Esophagus (tissue), 2 donors: ENCODE data around the gene ATXN2. TPM values are rescaled to one million over a fixed set of nuclear protein-coding genes. Genes with fewer than 3 reads are reported as not detected.

Experiments used
- H3K27ac ChIP-seq, 2 donors: one replicate each; pipeline ENCODE4 v1.5.1; 2013; ENCODE audit warnings: low read depth in 2 of 2, mild to moderate bottlenecking in 2 of 2, inconsistent platforms in 1 of 2, low read length in 1 of 2, moderate library complexity in 1 of 2
- H3K27me3 ChIP-seq, 2 donors: one replicate each; pipeline ENCODE4 v1.6.1; 2013; ENCODE audit warnings: low read length in 2 of 2, control low read depth in 1 of 2, mild to moderate bottlenecking in 1 of 2; ENCODE audit not compliant: insufficient read depth in 2 of 2, control insufficient read depth in 1 of 2
- H3K36me3 ChIP-seq, 2 donors: one replicate each; pipeline ENCODE4 v1.6.1; 2013; ENCODE audit warnings: low read length in 1 of 2; ENCODE audit not compliant: control insufficient read depth in 2 of 2, insufficient read depth in 2 of 2
- H3K4me1 ChIP-seq, 2 donors: one replicate each; pipeline ENCODE4 v1.6.1; 2013; ENCODE audit warnings: low read length in 1 of 2; ENCODE audit not compliant: control insufficient read depth in 2 of 2, insufficient read depth in 2 of 2
- H3K4me3 ChIP-seq, 2 donors: one replicate each; pipeline ENCODE4 v1.5.1; 2013; ENCODE audit warnings: low read length in 2 of 2, mild to moderate bottlenecking in 2 of 2, low read depth in 1 of 2, moderate library complexity in 1 of 2
- H3K9me3 ChIP-seq, 2 donors: one replicate each; pipeline ENCODE4 v1.6.1; 2013; ENCODE audit warnings: mild to moderate bottlenecking in 2 of 2, low read depth in 1 of 2, low read length in 1 of 2, moderate library complexity in 1 of 2; ENCODE audit not compliant: control insufficient read depth in 2 of 2, insufficient read depth in 1 of 2
- WGBS, 2 donors: extraction: QIAGEN DNeasy Blood & Tissue Kit; methylation state at CpG; one replicate each; pipeline ENCODE4 v1.1.7; 2013; 5-methylcytosine and 5-hydroxymethylcytosine counted together
- polyA plus RNA-seq, 2 donors: library from polyadenylated mRNA; stranded (reverse); fragments of 200-250 nt; gene quantifications; one replicate each; pipeline ENCODE4 v1.2.3, GENCODE V29; 2013
- donor health status: healthy with polysubstance abuse.
- donor health status: Bipolar disorder and iron deficiency.

ATXN2 gene
- polyA plus RNA-seq, 2 donors, result 10.0 to 18.0 TPM

- peaks cover 11 to 38% of the 10 kb centered on the region in 2 donors for H3K36me3 ChIP-seq
- H3K9me3 ChIP-seq, result no peaks in the 10 kb centered on the region
- H3K4me3 ChIP-seq, result no peak overlapping the region
- H3K27me3 ChIP-seq, result no peaks in the 10 kb centered on the region
- peak overlapping the region; percentile 38 to 40 for H3K27ac ChIP-seq
- WGBS, 2 donors, result 82% methylated on average over 8 of the region's 8 CpGs
- H3K4me1 ChIP-seq, result peaks cover 0 to 7% of the 10 kb centered on the region in 2 donors
These were observed 154.7 kb downstream of the ATXN2 start for GRCh38 chr12:111444314-111444924.

DNA sequence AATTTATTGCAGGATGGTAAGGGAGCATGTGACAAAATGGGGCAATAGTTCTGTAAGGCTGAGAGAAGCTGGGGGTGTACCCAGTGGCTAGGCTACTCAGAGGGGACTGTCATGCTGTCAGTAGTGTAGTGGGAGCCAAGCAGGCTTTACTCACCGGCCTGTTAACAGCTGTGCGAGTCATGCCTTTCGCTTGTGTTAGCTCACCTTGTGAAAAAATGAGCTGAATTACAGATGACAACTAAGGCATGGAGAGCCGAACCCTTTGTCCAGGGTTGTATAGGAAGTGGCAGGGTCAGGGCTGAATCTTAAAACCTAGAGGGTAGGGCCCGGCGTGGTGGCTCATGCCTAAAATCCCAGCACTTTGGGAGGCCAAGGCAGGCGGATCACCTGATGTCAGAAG lies 155.5 kb downstream of the ATXN2 start:
- H3K4me1 ChIP-seq, result peaks cover 0 to 8% of the 10 kb centered on the region in 2 donors

GRCh38 chr12:111443086-111443485 lies 156.0 kb downstream of the ATXN2 start:
- peaks cover 5 to 31% of the 10 kb centered on the region in 2 donors for H3K36me3 ChIP-seq
- H3K27ac ChIP-seq, result peak overlapping the region in 1 of 2 donors; percentile 38
- no peak overlapping the region for H3K4me3 ChIP-seq
- no peaks in the 10 kb centered on the region for H3K27me3 ChIP-seq
- no peaks in the 10 kb centered on the region for H3K9me3 ChIP-seq
- peaks cover 0 to 11% of the 10 kb centered on the region in 2 donors for H3K4me1 ChIP-seq
- WGBS, 2 donors, result 89 to 92% methylated on average over 6 to 7 of the region's 7 CpGs

More for the DNA sequence above, 155.5 kb downstream of the ATXN2 start:
- Histone ChIP-seq H3K27me3 (no peaks in the 10 kb centered on the region), H3K36me3 (peaks cover 10 to 36% of the 10 kb centered on the region in 2 donors), H3K9me3 (no peaks in the 10 kb centered on the region), H3K27ac (no peak overlapping the region), H3K4me3 (no peak overlapping the region)
- WGBS, 2 donors, result 71 to 72% methylated on average over 7 of the region's 7 CpGs

DNA sequence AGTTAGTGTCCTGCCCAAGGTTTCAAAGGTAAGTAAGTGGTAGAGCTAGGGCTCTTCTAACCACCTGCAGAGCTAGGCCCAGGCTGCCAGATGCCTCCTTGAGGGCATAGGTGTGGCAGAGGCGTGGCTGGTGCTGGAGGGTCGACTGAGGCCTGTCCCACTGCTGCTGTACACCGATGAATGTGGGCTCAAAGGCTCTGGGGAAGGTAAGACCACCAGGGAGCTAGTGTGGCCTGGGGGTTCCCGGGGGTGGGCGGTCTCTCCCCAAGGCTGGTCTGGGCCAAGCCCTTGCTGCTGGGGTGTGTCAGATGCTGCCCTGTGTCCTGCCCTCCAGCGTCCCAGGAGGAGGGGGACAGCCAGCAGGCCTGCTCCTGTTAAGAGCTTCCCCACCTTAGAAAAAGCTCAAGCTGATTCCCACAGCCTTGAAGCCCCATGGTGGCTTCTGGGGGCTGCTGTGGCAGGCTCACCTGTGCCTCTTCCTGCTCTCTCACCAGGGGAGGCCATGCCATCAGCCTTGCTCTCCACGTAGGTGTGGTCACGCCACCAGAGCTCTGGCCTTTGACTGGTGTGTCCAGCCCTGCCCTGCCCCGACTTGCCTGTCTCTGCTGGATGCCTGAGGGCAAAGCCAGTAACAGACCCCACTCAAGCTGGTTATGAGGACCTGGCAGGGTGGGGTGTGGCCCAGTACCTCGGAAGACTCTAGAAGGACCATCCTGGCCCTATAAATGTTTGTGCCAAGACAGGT lies 156.6 kb downstream of the ATXN2 start:
- Histone ChIP-seq H3K9me3 (no peaks in the 10 kb centered on the region), H3K27ac (peak overlapping the region in 1 of 2 donors; percentile 6), H3K36me3 (peaks cover under 1 to 25% of the 10 kb centered on the region in 2 donors), H3K4me3 (no peak overlapping the region), H3K4me1 (peaks cover 0 to 11% of the 10 kb centered on the region in 2 donors), H3K27me3 (no peaks in the 10 kb centered on the region)
- 71 to 73% methylated on average over 10 of the region's 10 CpGs for WGBS, 2 donors

DNA sequence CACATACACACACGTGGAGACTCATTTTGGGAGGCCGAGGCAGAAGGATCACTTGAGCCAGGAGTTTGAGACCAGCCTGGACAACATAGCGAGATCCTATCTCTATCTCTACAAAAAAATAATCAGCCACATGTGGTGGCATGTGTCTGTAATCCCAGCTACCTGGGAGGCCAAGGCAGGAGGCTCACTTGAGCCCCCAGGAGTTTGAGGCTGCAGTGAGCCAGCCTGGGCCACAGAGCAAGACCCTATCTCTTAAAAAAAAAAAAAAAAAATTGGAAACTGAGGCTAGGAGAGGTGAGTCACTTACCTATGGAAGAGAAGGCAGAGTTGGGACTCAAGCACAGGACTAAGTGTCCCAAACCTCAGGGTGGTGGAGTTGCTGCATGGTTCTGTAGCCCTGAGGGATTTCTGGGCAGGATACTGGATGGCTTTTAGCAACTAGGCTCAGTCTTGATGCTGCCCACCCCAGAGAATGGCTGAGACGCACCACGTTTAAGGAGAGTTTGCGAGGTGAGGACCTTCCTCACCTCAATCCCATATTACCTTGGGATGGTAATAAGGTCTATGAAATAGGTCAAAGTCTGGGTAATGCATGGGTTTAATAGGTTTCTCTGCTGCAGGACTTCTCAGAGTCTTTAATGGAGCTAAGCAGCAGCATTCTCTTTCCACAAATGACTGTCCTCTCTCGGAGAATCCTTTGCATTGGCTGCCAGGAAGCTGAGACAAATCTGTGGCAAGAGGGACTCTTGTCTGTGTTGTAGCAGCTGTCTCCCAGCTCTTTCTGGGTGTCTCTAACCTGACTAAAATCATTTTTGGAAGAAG lies 157.8 kb downstream of the ATXN2 start:
- Histone ChIP-seq H3K27me3 (no peaks in the 10 kb centered on the region), H3K9me3 (no peaks in the 10 kb centered on the region), H3K4me3 (no peak overlapping the region), H3K36me3 (peaks cover 0 to 15% of the 10 kb centered on the region in 2 donors), H3K27ac (no peak overlapping the region), H3K4me1 (peaks cover 0 to 12% of the 10 kb centered on the region in 2 donors)
- WGBS, 2 donors, result 90 to 91% methylated on average over 7 of the region's 7 CpGs

GRCh38 chr12:111440631-111441030 lies 158.5 kb downstream of the ATXN2 start:
- H3K27me3 ChIP-seq, result no peaks in the 10 kb centered on the region
- H3K27ac ChIP-seq, result no peak overlapping the region
- 84% methylated on average over 3 of the region's 3 CpGs for WGBS, 2 donors
- H3K4me1 ChIP-seq, result peaks cover 0 to 18% of the 10 kb centered on the region in 2 donors
- H3K9me3 ChIP-seq, result no peaks in the 10 kb centered on the region
- H3K36me3 ChIP-seq, result peaks cover 0 to 12% of the 10 kb centered on the region in 2 donors
- H3K4me3 ChIP-seq, result no peak overlapping the region

- Histone ChIP-seq H3K27me3 (no peaks in the 10 kb centered on the region), H3K9me3 (no peaks in the 10 kb centered on the region), H3K27ac (peak overlapping the region; percentile 3 to 14), H3K4me3 (no peak overlapping the region), H3K4me1 (peaks cover 0 to 20% of the 10 kb centered on the region in 2 donors), H3K36me3 (peaks cover 0 to 8% of the 10 kb centered on the region in 2 donors)
- WGBS, 2 donors, result 71 to 77% methylated on average over 8 of the region's 8 CpGs
These were observed 159.0 kb downstream of the ATXN2 start for GRCh38 chr12:111440152-111440551.

DNA sequence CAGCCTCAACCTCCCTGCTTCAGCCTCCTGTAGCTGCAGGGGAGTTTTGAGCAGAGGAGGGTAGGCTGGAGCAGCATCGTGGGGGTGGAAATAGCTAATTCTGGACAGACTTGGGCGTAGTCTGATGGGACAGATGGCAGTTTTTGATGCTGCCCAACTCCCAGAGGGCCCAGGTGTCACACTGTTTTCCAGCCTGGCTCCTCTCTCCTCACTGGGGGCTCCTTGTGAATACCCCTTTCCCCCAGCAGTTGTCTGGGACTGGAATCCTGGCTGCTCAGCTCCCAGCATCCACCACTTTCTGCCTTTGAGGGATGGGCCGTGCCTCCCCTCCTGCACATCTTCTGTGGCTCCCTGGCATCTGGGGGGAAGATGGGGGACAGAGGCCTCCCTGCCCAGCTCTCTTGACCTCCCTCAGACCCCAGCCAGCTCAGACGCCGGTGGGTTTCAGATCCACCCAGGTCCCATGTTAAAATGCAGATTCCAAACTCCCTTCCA lies 159.4 kb downstream of the ATXN2 start:
- peaks cover 0 to 20% of the 10 kb centered on the region in 2 donors for H3K4me1 ChIP-seq
- 71 to 75% methylated on average over 5 of the region's 5 CpGs for WGBS, 2 donors
- peak overlapping the region; percentile 3 to 14 for H3K27ac ChIP-seq
- H3K4me3 ChIP-seq, result no peak overlapping the region
- H3K36me3 ChIP-seq, result peaks cover 0 to 8% of the 10 kb centered on the region in 2 donors
- H3K27me3 ChIP-seq, result no peaks in the 10 kb centered on the region
- H3K9me3 ChIP-seq, result no peaks in the 10 kb centered on the region

DNA sequence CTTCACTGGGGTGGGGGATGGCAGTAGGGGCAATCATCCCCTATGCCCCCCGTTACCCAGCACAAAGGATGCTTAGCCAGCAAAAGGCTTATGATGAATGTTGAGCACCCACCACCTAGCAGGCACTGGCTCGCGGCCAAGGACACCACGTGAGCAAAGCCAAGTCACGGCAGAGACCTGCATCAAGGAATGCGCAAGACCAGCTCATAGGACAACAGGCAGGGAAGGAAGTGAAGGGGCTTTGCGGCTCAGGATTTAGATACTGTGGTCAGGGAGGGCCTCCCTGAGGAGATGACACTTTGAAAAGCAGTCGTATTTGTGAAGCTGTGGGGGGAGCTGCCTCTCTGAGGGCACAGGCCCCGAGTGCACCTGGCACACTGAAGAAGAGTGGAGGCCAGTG lies 160.6 kb downstream of the ATXN2 start:
- no peak overlapping the region for H3K4me3 ChIP-seq
- H3K27me3 ChIP-seq, result no peaks in the 10 kb centered on the region
- H3K4me1 ChIP-seq, result peaks cover 0 to 20% of the 10 kb centered on the region in 2 donors
- WGBS, 2 donors, result 38 to 39% methylated on average over 9 of the region's 9 CpGs
- H3K36me3 ChIP-seq, result peaks cover 0 to 8% of the 10 kb centered on the region in 2 donors
- H3K27ac ChIP-seq, result no peak overlapping the region
- no peaks in the 10 kb centered on the region for H3K9me3 ChIP-seq
